ENCODE results near the gene VPS4A. TPM values are rescaled to one million over a fixed set of nuclear protein-coding genes. Genes with fewer than 3 reads are reported as not detected.

VPS4A gene
- total RNA-seq, 1 experiment from 2014 or later, result 27.3 TPM

- POLR2A ChIA-PET (ENCODE audit: unreplicated experiment), result no interaction called here
- CTCF ChIA-PET, result no interaction called here
Measured at GRCh38 chr16:69340095-69340644, 29.0 kb downstream of the VPS4A start.

GRCh38 chr16:69344171-69344570 lies 33.0 kb downstream of the VPS4A start:
- no peak for DNase-seq
- H4K20me1 ChIP-seq (ENCODE audit: low read length), result no peaks in the 10 kb centered on the region
- no peak overlapping the region for H3K9ac ChIP-seq (ENCODE audit: low read length)
- H3K79me2 ChIP-seq (ENCODE audit: low read length), result peaks cover 35% of the 10 kb centered on the region
- intact Hi-C loops (cut with micrococcal nuclease), result no loop called here
- ChIA-PET POLR2A (ENCODE audit: unreplicated experiment) (no interaction called here), CTCF (no interaction called here)
- no peak overlapping the region for H3K27ac ChIP-seq (ENCODE audit: low read length)
- H3K4me3 ChIP-seq (ENCODE audit: low read length), result no peak overlapping the region
- H3K27me3 ChIP-seq (ENCODE audit: low read length), result no peaks in the 10 kb centered on the region
- no TSS peak for BruUV-seq (replicated peaks)
- no peaks in the 10 kb centered on the region for H3K9me2 ChIP-seq (replicated peaks; ENCODE audit: low read length)
- ATAC-seq, result no peak
- H3K4me1 ChIP-seq (ENCODE audit: insufficient read depth, low read length), result peaks cover 13% of the 10 kb centered on the region
- no peak overlapping the region for H3K4me2 ChIP-seq (ENCODE audit: low read length)
- no peaks in the 10 kb centered on the region for H3K9me3 ChIP-seq (ENCODE audit: low read length)
- H2AFZ ChIP-seq (ENCODE audit: low read length), result no peak overlapping the region
- no peaks in the 10 kb centered on the region for H3F3A ChIP-seq (ENCODE audit: low read length, unreplicated experiment)
- peaks cover 23% of the 10 kb centered on the region for H3K36me3 ChIP-seq (ENCODE audit: low read depth, low read length)
- TF ChIP-seq EZH2phosphoT487 (IDR thresholded peaks at IDR 0.05; ENCODE audit: borderline replicate concordance, low read length) (no peak), EZH2 (IDR thresholded peaks at IDR 0.05; ENCODE audit: low read length, unreplicated experiment) (no peak)
- TF ChIP-seq, protein P1, sequence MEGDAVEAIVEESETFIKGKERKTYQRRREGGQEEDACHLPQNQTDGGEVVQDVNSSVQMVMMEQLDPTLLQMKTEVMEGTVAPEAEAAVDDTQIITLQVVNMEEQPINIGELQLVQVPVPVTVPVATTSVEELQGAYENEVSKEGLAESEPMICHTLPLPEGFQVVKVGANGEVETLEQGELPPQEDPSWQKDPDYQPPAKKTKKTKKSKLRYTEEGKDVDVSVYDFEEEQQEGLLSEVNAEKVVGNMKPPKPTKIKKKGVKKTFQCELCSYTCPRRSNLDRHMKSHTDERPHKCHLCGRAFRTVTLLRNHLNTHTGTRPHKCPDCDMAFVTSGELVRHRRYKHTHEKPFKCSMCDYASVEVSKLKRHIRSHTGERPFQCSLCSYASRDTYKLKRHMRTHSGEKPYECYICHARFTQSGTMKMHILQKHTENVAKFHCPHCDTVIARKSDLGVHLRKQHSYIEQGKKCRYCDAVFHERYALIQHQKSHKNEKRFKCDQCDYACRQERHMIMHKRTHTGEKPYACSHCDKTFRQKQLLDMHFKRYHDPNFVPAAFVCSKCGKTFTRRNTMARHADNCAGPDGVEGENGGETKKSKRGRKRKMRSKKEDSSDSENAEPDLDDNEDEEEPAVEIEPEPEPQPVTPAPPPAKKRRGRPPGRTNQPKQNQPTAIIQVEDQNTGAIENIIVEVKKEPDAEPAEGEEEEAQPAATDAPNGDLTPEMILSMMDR (conservative IDR thresholded peaks at IDR 0.05; ENCODE audit: low read depth, low read length), result no peak

More at GRCh38 chr16:69340095-69340644, 29.0 kb downstream of the VPS4A start:
- peak overlapping the region; percentile 83 for H3K4me3 ChIP-seq (ENCODE audit: low read length)
- peak overlapping the region; percentile 99 for H3K9ac ChIP-seq (ENCODE audit: low read length)
- H3K4me1 ChIP-seq (ENCODE audit: insufficient read depth, low read length), result peaks cover 23% of the 10 kb centered on the region
- peak overlapping the region; percentile 61 for H2AFZ ChIP-seq (ENCODE audit: low read length)
- H3K9me3 ChIP-seq (ENCODE audit: low read length), result no peaks in the 10 kb centered on the region
- peak overlapping the region; percentile 70 for H3K27ac ChIP-seq (ENCODE audit: low read length)
- no peak for TF ChIP-seq EZH2 (IDR thresholded peaks at IDR 0.05; ENCODE audit: low read length, unreplicated experiment)
- H3K27me3 ChIP-seq (ENCODE audit: low read length), result no peaks in the 10 kb centered on the region
- no peaks in the 10 kb centered on the region for H3F3A ChIP-seq (ENCODE audit: low read length, unreplicated experiment)
- no TSS peak for BruUV-seq (replicated peaks)
- no peaks in the 10 kb centered on the region for H4K20me1 ChIP-seq (ENCODE audit: low read length)
- DNase-seq, result no peak
- peaks cover 23% of the 10 kb centered on the region for H3K36me3 ChIP-seq (ENCODE audit: low read depth, low read length)
- H3K9me2 ChIP-seq (replicated peaks; ENCODE audit: low read length), result no peaks in the 10 kb centered on the region
- H3K4me2 ChIP-seq (ENCODE audit: low read length), result peak overlapping the region; percentile 84
- intact Hi-C loops (cut with micrococcal nuclease), result no loop called here
- peaks cover 57% of the 10 kb centered on the region for H3K79me2 ChIP-seq (ENCODE audit: low read length)
- no peak for ATAC-seq

- ChIA-PET CTCF (no interaction called here), POLR2A (ENCODE audit: unreplicated experiment) (no interaction called here)
- BruUV-seq (replicated peaks), result no TSS peak
- Histone ChIP-seq H3K9ac (ENCODE audit: low read length) (no peak overlapping the region), H3K36me3 (ENCODE audit: low read depth, low read length) (peaks cover 21% of the 10 kb centered on the region), H3F3A (ENCODE audit: low read length, unreplicated experiment) (no peaks in the 10 kb centered on the region), H2AFZ (ENCODE audit: low read length) (no peak overlapping the region), H4K20me1 (ENCODE audit: low read length) (no peaks in the 10 kb centered on the region), H3K27me3 (ENCODE audit: low read length) (no peaks in the 10 kb centered on the region), H3K9me3 (ENCODE audit: low read length) (no peaks in the 10 kb centered on the region), H3K4me1 (ENCODE audit: insufficient read depth, low read length) (peaks cover 8% of the 10 kb centered on the region), H3K79me2 (ENCODE audit: low read length) (peaks cover 20% of the 10 kb centered on the region), H3K4me2 (ENCODE audit: low read length) (no peak overlapping the region), H3K27ac (ENCODE audit: low read length) (no peak overlapping the region), H3K9me2 (replicated peaks; ENCODE audit: low read length) (no peaks in the 10 kb centered on the region), H3K4me3 (ENCODE audit: low read length) (no peak overlapping the region)
- intact Hi-C loops (cut with micrococcal nuclease), result no loop called here
- TF ChIP-seq EZH2 (IDR thresholded peaks at IDR 0.05; ENCODE audit: low read length, unreplicated experiment), result no peak
- TF ChIP-seq, protein P1 (conservative IDR thresholded peaks at IDR 0.05; ENCODE audit: low read depth, low read length), result no peak
- TF ChIP-seq EZH2phosphoT487 (IDR thresholded peaks at IDR 0.05; ENCODE audit: borderline replicate concordance, low read length), result no peak
- ATAC-seq (no peak), DNase-seq (no peak)
Measured at GRCh38 chr16:69345923-69346322, 34.8 kb downstream of the VPS4A start.
